Activated CD8-positive, alpha-beta memory T cell treated with anti-CD3 and anti-CD28 coated beads for 4 hours (primary cell): ENCODE results near the gene TYK2.
"Not testable (repeated sequence)": the region's sequence is repeated elsewhere in the genome, so short reads cannot be mapped to it uniquely, and the experiment has no call there.

Source experiments
- DNase-seq, 2 donors: peaks; one replicate each; pipeline ENCODE4 v3.0.0-alpha.2; 2020; ENCODE audit warnings: low read depth in 2 of 2

Gene TYK2

DNA sequence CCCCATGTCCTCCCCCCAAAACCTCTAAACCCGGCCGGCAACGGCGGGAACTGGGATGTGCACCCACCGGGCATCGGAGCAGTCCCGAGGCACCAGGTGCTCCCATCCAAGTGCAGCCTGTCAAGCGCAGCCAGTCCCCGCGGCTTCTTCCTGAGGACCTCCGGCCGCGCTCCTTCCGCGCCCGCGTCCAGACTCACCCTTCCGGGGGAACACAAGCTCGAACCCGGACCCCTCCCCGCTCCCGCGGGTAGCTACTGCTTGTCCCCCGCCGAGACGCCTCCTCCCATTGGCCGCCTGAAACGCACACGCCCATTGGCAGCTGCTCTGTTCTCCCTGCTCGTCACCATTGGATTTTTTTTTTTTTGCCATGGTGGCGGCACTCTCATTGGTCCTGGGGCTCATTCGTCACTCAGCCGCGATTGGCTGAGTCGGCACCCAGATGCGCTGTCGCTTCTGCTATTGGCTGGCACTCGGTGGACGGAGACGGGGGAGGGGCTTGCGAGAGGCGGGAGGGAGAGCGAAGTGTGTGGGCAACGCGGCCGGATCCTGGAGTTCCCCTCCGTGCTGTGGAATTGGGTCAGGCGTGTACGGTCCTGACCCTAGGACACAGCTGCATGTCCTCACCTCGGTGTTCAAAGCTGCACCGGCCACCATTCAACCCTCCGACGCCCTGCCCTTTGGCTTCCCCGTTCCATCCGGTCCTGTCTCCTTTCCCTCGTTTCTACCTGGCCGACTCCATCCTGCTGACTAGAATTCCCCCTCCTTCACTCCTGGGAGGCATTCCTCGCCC is at the start of gene TYK2:
TYK2 (minus strand) TSS at position 260 of the 790 bp plus-strand sequence. CDS start 2,166 bp downstream, outside the sequence.
- peak; percentile 90 to 91 for DNase-seq

GRCh38 chr19:10428996-10429381 is 48.6 kb upstream of the TYK2 start:
- DNase-seq = no peak

GRCh38 chr19:10427169-10427568 is 46.8 kb upstream of the TYK2 start:
- DNase-seq = no peak

- peak in 1 of 2 donors; percentile 33 for DNase-seq
Measured at GRCh38 chr19:10424011-10424637, 43.8 kb upstream of the TYK2 start.

DNA sequence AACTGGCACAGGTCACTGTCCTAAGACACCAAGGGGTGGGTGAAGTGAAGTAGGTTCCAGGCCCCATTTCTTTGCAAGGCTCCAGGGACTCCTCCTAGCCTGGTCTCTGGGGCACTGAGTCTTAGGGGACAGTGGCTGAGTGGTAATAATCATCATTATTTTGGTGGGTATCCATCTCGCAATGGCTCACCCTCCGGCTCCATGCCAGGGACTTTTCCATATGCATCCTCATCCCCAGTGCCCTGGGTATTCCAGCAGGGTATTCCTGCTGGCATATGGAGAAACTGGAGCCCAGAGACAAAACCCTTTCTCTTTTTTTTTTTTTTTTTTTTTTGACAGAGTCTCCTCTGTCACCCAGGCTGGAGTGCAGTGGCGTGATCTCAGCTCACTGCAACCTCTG is 42.5 kb upstream of the TYK2 start:
- DNase-seq = no peak

DNA sequence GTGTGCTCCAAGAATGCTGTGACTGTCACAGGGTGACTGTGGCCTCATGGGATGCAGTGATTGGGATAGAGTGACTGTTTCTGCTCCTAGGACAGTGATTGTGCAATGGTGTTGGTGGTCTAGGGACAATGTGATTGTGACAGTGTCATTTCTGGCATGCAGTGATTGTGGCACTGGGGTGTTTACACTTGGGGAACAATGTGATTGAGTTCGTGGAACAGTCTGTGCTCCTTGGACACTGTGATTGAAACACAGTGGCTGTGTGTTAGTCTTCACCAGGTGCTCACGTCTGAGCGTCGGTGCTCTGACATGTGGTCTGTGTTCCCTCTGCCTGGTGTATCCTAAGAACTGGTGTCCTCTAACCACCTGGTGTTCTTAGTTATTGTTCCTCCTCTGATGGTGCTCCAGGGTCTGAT is 41.7 kb upstream of the TYK2 start:
- DNase-seq = no peak

DNA sequence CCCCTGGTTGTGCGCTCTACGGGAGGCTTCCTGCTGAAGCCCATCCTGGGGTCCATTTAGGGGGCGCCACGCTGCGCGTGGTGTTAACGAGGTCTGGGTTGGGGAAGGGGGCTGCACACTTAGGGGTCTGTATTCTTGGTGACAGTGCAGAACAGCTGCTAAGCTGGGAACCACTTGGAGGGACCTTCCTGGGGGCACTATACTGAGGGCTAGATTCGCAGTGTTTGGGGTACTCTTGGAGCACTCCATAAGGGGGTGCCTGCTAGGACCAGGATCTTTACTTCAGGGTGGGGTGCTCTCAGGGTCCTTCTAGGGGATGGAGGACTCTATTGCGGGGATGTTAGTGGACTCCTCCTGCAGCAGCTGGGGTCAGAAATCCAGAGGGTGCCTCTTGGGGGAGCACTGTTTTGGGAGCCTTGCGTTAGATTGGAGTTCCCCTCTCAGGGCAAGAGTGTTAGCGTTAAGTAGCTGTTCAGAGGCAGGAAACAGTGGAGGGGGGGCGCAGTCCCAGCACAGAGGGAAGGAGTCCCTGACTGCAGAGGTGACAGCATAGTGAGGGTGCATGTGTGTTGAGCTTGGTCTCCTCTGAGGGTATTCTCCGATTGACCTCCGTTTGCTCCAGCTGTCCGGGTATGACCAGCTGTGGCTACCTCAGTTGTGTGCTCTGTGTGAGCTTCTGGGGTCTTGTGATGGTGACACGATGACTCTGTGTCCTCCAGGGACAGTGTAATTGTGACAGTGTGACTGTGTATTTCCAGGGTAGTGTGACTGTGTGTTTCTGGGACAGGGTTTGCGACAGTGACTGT is 41.1 kb upstream of the TYK2 start:
- no peak for DNase-seq

GRCh38 chr19:10420444-10421239 is 40.3 kb upstream of the TYK2 start, which contains the start of gene PDE4A:
TSS of gene PDE4A (plus strand) at chr19:10420538. CDS start at chr19:10420765, 227 bp downstream.
- peak in 1 of 2 donors; percentile 34 for DNase-seq

- no peak for DNase-seq
Measured at GRCh38 chr19:10419646-10420443, 39.5 kb upstream of the TYK2 start.

GRCh38 chr19:10419200-10419645 is 38.9 kb upstream of the TYK2 start:
- DNase-seq = no peak

DNA sequence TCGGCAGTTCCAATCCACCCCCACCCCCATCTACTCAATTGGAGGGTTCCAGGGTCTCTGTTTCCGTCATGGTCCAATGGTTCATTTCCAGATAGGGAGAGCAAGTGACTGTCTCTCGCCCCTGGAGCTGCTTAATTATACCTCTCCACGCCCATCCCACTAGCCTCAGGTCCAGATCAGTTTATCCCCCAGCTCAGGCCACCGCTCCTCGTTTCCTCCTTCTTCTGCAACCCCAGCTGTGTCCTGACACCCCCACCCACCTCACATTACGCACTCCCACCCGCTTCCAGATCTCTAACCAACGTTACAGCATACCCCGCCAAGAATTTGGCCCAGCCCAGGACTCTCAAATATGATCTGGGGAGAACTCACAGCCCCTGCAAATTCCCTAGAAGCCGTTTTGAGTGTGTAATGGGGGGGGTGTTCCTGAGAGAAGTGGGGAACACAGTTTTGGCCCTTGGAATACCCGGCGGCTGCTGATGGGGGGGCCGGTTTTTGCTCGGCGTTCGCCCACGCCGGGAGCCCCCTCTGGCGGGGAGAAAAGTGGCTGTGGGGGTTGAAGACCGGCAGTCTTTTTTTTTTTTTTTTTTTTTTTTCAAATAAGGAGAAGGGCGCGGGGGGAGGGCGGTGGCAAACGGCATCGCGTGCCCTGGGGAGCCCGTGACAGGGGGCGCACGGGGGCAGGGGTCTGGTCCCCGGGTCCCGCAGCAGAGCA is 38.3 kb upstream of the TYK2 start:
- DNase-seq = no peak

DNA sequence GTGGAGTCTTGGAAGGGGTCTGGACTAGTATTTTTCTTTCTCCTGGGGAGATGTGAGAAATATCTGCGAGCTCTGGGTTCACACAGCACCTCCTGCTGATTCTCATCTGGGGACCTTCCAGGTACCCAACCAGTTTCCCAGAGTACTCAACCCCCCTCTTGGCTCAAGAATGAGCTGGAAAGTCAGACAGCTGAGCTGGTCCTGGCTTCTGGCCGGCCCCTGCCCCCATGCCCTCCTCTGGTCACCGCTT is 37.8 kb upstream of the TYK2 start:
- no peak for DNase-seq

DNA sequence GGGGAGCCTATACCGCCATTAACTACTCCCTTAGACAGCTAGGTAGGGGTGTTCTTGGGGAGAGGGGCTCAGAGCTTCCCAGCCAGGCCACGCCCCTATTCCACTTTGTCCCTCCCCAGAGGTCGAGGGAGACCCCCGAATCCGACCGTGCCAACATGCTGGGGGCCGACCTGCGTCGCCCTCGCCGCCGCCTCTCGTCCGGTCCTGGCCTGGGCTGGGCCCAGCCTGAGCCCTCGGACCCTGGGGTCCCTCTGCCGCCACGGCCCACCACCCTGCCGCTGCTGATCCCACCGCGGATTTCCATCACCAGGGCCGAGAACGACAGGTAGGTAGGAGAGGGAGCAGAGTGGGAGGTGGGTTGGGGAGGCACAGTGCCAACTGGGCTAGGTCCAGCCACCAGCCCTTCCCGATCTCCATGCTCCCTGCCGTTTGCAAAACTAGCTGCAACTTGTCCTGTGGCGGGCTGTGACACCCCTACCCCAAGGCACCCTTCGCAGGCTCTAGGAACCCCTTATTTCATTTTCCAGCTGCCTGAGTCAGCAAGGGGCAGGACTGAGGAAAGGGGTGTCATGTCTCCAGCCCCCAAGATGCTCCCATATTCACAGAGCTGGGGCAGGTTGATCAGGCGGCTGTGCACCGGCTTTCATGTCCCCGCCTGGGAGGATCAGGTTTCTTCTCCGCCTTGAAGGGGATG is 37.3 kb upstream of the TYK2 start:
- no peak for DNase-seq

DNA sequence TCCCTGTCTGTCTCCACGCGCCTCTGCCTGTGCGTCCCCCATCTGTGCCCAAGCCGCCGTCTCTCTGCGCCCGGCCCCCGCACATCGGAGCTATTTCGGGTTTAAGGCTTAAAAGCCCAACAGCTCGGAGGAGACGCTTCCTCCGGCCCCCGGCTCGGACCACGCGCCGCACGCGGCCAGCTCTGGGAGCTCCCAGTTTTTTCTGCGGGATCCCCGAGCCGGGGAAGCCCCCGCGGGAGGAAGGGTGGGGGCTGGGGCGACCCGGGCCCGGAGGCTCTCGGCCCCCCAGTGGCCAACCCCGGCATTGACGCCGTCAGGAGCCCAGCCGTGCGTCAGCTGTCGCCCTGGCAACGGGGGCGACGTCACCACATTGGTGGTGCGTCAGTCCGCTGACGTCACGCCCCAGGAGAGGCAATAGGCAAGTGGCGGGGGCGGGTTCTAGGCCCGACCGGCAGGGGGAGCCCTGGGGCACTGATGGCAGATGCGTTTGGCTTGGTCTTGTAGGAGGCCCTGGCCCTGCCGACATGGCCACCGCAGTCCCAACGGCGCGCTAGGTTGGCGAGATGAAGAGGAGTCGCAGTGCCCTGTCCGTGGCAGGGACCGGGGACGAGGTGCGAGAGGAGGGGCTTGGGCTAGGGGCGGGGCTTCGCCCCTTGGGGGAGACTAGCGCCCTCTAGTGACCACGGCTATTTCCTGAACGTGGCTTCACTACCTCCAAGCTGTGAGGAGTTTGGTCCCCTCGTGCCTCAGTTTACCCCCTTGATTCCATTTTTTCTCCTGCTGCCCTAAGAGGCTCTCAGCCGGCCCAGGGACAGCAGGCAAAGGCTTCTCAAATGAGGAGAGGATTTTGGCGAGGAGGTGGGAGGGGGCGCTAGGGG is 36.2 kb upstream of the TYK2 start:
- peak; percentile 83 to 85 for DNase-seq

DNA sequence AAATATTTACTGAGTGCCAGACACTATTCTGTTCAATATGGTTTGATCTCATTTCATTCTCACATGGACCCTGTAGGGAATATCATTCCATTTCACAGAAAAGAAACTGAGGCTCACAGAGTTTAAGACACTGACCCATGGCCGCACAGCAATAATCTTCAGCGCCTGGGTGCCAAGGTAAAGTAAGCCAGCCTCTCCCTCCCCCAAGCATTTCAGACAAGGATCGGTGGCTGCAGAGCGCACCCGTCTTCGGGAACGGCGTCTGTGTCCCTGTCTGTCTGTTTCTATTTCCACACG is 35.7 kb upstream of the TYK2 start:
- DNase-seq = no peak

- no peak for DNase-seq
Measured at GRCh38 chr19:10412257-10412977, 32.0 kb upstream of the TYK2 start.

GRCh38 chr19:10411224-10411623 is 30.9 kb upstream of the TYK2 start:
- not testable (repeated sequence) for DNase-seq
